ENCODE results near the gene TMEM203.

Gene TMEM203

GRCh38 chr9:137163365-137163715 is 42.1 kb downstream of the TMEM203 start:
- FAIRE-seq, result no peak

GRCh38 chr9:137162505-137163364 is 42.7 kb downstream of the TMEM203 start:
- no peak for FAIRE-seq

GRCh38 chr9:137161558-137162486 is 43.6 kb downstream of the TMEM203 start:
- FAIRE-seq, result no peak

- no peak for FAIRE-seq
These were observed 44.5 kb downstream of the TMEM203 start for GRCh38 chr9:137160716-137161557.

GRCh38 chr9:137160054-137160425 is 45.4 kb downstream of the TMEM203 start:
- FAIRE-seq, result no peak

GRCh38 chr9:137159105-137160053 is 46.1 kb downstream of the TMEM203 start:
- FAIRE-seq, result no peak

- no peak for FAIRE-seq
These were observed 46.8 kb downstream of the TMEM203 start for GRCh38 chr9:137158625-137159024.

- FAIRE-seq, result no peak
These were observed 47.6 kb downstream of the TMEM203 start for GRCh38 chr9:137157618-137158415.

- FAIRE-seq, result no peak
These were observed 48.7 kb downstream of the TMEM203 start for GRCh38 chr9:137156567-137157375.

All from endometrium (tissue), 2 donors.